ENCODE data around the gene AIF1L.

The AIF1L gene

DNA sequence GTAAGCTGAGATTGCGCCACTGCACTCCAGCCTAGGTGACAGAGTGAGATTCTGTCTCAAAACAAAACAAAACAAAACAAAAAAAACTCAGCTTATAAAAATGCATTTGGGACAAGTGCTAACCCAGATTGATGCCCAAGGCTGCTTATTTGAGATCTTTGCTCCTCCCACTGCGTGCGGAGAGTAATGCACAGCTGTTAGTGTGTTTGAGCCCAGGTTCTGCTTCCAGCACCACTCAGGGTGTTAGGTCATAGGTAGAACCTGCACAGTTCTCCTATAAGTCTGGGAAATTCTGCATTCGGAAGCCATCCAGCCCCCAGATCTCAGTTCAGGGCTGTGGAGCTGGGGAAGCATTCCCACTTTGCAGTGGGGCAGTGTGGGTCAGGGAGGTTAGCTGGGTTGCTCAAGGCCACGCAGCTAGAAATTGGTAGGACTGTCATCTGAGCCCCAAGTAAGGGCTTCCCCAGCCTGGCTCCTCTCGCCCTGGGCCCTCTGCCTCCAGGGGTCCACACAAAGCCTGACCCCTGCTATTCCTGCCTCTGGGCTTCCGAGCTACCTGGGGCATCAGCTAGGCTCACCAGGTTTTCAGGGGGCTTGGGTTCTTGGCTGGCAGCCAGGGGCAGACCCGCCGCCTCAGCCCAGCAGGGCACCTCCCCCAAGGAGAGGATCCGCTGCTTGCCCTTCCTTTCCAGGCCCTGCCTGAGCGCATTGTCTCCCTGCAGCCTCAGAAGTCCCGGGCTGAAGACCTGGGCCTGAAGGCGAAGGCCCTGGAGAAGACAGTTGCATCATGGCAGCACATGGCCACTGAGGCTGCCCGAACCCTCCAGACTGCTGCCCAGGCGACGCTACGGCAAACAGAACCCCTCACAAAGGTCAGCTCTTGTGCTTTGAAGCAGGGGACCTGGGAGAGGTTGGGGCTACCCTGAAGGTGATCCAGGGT lies 17.6 kb upstream of the AIF1L start:
- DNase-seq, result no peak

DNA sequence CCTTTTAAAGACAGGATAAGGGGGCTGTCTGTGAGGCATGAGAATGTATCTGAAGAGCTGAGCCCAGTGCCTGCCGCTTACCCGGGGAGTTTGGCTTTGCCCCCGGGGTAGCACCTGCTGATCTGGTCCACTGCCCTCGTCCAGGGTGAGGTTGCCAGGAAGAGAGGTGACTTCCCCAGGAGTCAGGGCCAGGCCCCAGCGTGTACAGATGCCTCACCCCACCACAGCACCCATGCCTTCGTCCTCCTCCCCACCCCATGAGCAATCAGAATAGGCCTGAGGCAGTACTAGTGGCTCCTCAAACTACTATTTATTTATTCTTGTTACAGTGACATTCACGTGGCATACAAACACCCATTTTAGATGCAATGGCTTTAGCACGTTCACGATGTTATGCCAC lies 15.7 kb upstream of the AIF1L start:
- DNase-seq, result no peak

DNA sequence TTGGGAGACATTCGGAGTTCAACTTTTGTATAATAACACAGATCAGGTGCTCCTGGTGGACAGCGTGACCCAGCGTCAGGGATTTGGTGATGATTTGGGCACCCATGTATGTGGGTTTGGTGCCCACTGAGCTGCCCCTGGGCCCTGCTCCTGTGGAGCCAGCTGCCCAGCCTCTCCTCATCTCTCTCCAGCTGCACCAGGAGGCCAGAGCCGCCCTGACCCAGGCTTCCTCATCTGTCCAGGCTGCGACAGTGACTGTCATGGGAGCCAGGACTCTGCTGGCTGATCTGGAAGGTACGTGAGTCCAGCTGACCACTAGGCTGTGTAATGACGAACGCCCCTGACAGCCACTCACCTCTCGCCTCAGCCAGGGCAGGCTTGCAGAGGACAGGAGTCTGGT lies 14.5 kb upstream of the AIF1L start:
- DNase-seq, result no peak

DNA sequence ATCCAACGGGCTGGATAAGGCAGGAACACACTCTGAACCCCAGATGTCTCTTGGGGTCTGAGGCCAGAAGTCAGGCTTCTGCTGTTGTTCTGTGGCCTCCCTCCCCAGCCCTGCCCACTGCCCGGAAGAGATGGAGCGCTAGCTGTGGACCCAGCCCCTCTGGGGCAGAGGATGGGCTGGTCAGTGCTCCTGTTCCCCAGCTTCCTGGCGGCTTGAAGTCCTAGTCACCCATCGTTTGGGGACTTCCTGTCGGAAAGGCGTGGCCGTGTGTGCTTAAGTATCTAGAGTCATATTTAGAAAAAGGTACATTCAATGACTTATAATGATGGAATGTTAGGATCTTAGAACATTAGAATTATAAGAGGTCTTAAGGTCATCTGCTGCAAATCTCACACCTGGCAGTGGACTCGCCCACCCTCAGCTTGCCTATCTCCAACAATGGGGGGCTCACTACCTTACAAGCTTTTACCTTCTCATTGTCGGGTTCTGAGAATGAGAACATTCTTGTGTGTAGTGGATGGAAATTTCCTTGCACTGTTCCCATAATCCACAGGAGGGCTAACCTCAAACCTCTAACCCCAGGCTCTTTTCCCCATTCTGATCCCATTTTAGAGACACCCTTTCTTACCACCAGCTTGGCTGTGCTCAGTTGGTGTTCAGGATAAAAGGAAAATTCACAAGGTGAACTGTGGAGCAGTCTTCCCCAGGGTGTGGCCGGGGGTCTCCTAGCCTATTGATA lies 13.4 kb upstream of the AIF1L start:
- no peak for DNase-seq

DNA sequence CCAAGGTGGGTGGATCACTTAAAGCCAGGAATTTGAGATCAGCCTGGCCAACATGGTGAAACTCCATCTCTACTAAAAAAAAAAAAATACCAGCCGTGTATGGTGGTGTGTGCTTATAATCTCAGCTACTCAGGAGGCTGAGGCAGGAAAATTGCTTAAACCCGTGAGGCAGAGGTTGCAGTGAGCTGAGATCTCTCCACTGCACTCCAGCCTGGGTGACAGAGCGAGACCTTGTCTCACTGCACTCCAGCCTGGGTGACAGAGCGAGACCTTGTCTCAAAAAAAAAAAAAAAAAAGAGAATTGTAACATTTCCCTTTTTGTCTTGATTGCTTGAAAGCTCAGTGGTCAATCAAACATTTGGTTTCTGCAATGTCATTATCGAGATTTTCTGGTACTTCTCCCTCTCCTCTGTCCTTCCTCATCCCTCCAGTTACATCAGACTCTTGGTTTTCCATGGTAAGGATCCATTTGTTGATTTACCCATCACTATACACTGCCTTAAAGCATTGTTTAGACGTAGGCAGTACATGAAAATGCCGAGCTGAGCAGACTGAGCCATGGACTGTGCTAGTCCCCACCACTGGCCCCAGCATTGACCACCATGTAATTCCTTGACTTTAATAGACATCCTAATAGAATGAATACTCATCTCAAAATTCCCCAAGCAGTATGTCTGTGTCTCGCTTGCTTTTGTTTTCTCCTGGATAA lies 11.5 kb upstream of the AIF1L start:
- no peak for DNase-seq

DNA sequence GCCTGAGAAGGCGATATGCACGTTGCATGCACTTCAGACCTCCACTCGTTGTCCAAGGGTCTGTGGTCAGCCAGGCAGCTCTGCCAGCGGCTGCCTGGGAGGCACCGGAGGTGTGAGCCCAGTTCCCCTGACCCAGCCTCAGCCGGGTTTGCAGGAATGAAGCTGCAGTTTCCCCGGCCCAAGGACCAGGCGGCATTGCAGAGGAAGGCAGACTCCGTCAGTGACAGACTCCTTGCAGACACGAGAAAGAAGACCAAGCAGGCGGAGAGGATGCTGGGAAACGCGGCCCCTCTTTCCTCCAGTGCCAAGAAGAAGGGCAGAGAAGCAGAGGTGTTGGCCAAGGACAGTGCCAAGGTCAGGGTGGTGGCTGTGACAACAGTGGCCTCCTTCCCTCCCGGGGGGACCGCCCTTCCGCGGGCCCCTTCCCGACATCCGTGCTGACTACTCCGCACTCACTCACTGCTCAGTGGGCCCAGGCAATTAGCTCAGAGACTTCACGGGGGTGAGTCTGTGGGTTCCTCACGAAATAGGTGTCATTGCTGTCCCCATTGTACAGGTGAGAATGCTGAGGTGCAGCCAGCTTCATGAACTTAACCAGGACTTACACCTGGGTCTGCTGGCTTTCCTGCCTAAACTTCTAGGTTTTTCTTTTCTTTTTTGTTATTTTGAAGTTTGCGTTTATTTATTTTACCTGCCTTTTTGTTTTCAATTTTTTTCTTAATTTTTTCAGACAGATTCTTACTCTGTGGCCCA lies 10.8 kb upstream of the AIF1L start:
- no peak for DNase-seq

DNA sequence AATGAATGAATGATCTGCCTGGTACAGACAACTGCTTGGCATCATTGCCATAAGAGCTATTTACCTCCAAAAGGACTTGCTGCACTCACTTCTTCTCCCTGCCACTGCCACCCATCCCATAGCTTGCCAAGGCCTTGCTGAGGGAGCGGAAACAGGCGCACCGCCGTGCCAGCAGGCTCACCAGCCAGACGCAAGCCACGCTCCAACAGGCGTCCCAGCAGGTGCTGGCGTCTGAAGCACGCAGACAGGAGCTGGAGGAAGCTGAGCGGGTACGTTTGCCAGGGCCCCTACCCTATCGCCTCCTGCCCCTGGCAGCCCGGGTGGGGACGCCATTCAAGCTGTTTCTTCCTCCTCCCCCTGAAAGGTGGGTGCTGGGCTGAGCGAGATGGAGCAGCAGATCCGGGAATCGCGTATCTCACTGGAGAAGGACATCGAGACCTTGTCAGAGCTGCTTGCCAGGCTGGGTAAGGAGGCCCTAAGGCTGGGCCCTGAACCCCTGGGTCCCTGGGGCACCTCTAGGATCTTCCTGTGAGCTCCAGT lies 8.9 kb upstream of the AIF1L start:
- no peak for DNase-seq

DNA sequence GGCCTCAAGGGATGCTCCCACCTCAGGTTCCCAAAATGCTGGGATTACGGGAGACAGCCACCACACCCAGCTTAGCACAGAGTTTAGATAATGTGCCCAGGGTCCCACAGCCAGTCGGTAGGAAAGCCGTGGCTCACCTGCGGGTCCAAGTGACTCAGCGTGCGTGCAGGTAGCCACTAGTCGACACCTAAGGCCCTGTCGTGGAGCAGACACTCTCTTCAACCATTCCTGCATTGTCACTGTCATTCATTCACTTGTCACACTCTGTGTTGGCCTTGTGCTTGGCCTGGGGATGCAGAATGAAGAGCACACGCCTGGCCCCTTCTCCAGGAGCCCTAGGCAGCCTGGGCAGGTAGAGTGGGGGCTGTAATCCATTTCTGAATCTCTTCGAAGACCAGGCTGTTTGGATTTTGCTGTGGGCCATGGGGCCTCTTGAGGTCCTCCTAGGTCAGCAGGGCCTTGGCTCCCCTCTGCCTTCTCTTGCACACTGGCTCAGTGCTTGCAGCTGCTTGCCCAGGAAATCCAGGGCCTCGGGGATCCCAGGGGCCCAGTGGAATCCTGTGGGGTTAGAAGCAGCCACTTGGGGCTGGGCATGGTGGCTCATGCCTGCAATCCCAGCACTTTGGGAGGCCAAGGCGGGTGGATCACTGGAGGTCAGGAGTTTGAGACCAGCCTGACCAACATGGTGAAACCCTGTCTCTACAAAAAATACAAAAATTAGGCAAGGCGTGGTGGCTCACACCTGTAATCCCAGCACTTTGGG lies 6.1 kb upstream of the AIF1L start:
- DNase-seq, result no peak

DNA sequence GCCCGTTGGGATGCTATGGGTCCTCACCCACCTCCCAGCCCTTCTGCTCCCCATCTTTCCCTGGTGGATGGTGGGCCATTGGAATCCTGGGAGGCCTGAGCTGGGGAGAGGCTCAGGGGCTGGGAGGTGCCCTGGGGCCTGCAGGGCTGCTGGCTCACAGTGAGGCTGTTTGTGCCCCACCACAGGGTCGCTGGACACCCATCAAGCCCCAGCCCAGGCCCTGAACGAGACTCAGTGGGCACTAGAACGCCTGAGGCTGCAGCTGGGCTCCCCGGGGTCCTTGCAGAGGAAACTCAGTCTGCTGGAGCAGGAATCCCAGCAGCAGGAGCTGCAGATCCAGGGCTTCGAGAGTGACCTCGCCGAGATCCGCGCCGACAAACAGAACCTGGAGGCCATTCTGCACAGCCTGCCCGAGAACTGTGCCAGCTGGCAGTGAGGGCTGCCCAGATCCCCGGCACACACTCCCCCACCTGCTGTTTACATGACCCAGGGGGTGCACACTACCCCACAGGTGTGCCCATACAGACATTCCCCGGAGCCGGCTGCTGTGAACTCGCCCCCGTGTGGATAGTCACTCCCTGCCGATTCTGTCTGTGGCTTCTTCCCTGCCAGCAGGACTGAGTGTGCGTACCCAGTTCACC lies 4.9 kb upstream of the AIF1L start:
- no peak for DNase-seq

DNA sequence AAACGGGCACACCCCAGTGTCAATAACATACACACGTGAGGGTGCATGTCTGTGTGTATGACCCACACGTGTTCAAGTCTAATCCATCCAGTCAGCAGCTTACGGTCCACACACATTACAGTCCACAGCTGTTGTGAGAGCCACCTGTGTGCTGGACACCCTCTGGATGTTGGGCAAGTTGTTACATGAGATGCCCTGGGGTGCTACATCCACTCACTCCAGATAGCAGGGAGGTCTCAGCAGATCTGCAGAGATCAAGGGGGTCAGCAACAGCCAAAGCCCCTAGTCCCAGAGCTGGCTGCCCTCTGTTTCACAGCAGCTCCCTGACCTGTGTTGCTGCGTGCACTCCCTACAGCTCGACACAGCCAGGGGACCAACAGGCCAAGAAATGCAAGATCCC lies 4.3 kb upstream of the AIF1L start:
- DNase-seq, result no peak

DNA sequence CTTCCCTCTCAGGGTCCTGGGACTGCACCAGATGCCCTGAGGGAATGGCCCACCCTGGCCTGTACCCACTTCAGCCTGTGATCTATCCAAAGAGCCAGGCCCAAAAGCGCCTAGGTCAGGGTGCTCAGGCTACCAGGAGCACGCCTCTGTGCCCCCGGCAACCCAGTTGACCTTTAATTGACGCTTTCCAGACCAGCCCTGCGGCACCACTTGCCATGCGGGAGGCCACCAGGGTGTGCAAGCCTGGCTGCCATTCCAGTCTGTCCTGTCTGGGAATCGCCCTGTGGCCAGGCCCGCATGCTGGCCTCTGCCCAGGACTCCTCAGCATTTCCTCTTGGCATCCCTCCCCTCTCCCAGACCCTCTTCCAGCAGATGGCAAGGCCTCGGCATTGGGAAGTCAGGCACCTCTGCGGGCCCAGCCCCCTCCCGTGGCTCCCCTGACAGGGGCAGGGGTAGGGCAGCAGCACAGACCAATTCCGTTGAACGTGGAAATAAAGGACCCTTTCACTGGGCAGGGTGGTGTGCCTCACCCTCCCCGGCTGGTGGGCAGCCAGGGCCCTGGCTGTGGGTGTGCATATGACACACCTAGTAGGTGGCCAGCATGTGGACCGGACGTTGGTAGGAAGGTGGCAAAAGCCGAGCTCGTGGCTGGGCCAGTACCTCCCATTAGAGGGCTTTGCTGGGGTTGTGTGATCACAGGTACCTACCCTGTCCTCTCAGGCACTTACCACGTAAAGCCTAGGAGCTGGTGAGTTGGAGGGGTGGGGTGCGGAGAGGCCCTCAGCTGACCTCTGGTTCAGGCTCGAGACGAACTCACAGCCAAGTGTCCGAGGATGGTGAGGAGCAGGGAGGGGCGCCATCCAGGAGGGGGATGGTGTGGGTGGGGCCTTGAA lies 3.5 kb upstream of the AIF1L start:
- no peak for DNase-seq

DNA sequence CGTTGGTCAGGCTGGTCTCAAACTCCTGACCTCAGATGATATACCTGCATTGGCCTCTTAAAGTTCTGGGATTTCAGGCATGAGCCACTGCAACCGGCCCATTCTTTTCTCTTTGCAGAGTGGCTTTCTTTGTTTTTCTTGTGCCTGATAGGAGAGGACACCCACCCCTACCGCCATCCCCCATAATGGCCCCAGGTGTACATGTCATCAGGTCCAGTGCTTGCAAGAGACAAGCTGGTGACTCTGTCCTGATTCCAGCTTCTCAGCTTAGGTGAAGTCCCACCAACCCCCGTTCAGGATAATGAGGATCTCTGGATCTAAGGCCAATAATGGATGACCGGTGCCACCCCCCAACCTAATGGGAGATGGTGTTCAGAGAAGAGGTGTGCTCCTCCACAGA lies 2.3 kb upstream of the AIF1L start:
- DNase-seq, result no peak

DNA sequence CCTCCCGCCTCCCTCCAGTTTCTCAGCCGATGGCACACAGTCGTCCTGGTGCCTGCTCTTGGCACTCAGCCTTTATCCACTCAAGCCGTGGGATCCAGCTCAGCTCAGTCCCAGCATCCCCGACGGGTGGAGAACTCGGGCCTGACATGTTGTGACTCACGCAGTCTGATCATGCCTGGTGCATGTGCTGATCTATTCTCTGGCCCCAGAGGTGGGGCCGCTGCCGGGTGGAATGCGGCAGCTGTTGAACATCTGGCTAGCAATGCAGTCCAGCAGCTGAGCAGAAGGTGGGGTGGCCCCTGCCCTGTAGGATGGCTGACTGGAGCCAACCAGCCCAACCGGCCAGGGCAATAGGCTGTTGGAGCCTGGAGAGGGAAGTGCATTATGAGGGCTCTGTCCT lies 1.7 kb upstream of the AIF1L start:
- DNase-seq, result no peak

DNA sequence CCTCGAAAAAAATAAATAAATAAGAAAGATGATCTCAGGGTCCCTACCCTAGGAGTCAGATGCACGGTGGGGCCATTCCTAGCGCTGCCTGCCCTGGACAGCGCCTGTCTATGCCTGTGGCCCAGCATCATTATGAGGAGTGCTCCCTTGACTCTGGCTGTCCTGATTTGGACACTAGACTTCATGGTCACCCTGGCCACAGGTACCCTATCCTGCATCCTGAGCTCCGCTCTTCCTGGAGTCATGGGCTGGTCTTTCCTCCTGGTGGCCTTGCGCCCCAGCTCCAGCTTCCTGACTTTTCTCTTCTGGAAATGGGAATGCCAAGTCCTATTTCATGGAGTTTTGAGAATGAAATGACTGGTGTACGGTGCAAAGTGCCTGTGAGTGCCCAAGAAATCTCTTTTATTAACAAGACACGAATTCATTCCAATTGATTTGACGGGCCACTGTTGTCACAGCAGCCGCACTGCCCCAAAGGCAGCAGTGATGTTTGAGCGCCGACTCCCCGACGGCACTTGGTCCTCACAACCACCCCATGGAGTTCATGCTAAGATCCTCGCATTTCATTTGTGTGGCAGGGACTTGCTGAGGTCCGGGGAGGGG lies 564 bp upstream of the AIF1L start:
- no peak for DNase-seq

DNA sequence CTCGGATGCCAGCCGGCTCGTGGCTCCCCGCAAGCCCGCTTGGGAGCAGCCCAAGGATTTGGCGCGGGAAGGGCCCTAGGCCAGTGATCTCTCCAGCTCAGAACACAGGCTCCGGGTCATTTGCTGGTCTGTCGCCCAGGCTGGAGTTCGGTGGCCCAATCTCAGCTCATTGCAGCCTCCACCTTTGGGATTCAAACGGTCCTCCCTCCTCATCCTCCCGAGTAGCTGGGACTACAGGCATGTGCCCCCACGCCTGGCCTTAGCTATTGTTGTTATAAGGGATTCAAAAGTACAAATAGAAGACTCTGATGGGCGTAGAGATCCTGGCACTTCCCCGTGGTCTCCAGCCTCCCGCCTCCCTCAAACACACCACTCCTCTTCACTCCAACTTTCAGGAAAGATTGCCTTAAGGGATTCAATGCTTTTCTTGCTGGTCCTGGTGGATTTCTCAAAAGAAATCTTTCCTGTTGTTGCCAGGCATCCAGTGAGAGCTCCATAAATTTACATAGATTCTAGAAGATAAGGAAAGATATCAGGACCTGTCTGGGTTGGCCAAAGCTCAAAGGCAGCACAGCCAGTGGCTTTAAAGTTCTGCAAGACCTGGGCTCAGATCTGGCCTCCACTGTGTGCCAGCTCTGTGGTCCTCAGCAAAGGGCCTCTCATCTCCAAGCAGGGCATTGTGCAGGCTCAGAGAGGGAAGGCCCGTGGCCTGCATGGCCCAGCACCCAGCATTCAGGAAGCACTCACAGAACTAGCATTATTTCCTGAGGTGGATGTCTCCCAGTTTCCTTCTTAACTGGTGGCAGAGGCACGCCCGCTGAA lies 1.0 kb downstream of the AIF1L start:
- DNase-seq, result no peak

DNA sequence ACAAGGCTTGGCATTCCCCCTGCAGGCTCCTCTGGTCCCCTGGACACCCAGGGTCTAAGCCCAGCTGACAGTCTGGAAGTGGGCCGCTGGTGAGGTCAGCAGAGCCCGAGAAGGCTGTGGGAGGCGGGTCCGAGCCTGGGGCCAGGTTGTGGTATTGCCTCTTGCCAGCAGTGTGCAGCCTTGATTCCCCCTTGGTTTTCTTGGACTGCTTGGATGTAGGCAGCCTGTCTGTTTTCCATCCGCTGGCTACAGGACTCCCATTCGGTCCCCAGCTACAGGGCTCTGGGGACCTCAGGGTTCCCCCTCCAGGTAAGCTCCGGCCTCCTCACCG lies 1.6 kb downstream of the AIF1L start:
- no peak for DNase-seq

DNA sequence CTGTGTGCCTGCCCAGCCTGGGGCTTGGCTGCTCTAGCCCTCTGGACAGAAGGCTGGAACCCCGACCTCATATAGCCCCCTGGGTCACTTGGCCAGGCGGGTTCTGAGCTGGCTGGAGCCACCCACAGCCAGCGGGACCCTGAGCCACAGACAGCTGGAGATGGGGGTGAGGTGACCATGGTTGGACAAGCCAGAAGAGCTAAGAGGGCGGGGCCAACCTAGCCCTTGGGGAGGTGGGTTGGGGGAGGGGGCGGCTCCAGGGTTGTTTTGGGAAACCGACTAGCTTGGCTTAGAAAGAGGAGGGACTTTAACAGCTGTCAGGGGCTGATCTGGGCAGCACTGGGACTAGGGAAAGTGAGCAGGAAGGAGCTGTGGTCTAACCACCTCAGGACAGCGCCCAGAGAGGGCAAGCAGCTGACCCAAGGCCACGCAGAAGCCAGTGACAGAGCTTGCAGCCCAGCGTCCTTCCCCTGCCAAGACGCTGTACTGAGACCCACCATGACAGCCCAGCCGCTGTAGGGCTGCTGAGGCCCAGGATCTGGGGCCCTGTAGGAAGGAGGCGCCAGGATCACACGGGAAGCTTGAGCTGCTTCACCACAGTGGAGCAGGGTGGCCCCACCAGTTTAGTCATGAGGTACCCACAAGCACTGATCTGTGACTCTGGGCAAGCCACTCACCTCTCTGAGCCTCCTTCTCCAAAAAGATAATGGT lies 2.2 kb downstream of the AIF1L start:
- no peak for DNase-seq

DNA sequence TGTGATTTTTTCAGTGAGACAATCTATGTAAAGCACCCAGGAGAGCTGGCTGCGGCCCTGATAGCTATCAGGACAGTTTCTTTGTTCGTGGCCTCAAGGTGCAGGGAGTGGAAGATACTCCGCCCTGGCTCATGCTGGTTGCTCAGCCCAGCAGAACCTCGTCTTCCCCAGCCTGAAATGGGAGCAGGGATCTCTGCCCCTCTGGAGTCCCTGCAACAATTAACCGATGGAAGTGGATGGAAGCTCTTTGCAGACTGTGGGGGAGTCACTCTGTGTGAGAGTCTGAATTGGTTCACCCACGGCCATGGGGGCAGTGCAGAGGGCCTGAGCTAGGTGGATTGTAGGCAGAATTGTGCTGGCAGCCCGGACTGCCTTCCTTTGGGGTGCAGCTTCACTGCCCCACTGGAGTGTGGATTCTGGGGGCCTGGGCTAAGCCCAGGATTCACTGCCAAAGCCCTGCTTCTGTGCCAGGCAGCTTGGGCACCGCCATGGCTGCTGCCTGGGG lies 2.8 kb downstream of the AIF1L start:
- no peak for DNase-seq

All from NCI-H510A (cell line).